ENCODE data around the gene ZNF287. TPM values are rescaled to one million over a fixed set of nuclear protein-coding genes. Genes with fewer than 3 reads are reported as not detected.
"Not testable (repeated sequence)": the region's sequence is repeated elsewhere in the genome, so short reads cannot be mapped to it uniquely, and the experiment has no call there.

Gene ZNF287
- 2.6 and 7.6 TPM in 2 replicates for total RNA-seq (2014; rRNA removed; shearing (Covaris generic))

GRCh38 chr17:16568541-16569357 lies at the start of gene ZNF287:
ZNF287 (minus strand) TSS chr17:16569204; CDS start chr17:16567731, 1,473 bp downstream.
- peak; percentile 97 for DNase-seq (ENCODE audit: low spot score)
- in situ Hi-C loops (cut with HindIII; ENCODE audit: low sequenced_read_pairs) = no loop called here

GRCh38 chr17:16617481-16618060 lies 48.6 kb upstream of the ZNF287 start:
- no peak for DNase-seq (ENCODE audit: low spot score)
- in situ Hi-C loops (cut with HindIII; ENCODE audit: low sequenced_read_pairs) = no loop called here

- DNase-seq (ENCODE audit: low spot score) = no peak
- in situ Hi-C loops (cut with HindIII; ENCODE audit: low sequenced_read_pairs) = no loop called here
These were observed 30.5 kb upstream of the ZNF287 start for GRCh38 chr17:16599537-16599936.

- in situ Hi-C loops (cut with HindIII; ENCODE audit: low sequenced_read_pairs) = no loop called here
These were observed 24.5 kb upstream of the ZNF287 start for GRCh38 chr17:16593356-16594102.

GRCh38 chr17:16589097-16589969 lies 20.3 kb upstream of the ZNF287 start:
- peak; percentile 89 for DNase-seq (ENCODE audit: low spot score)
- in situ Hi-C loops (cut with HindIII; ENCODE audit: low sequenced_read_pairs) = no loop called here

More at GRCh38 chr17:16593356-16594102, 24.5 kb upstream of the ZNF287 start:
- DNase-seq (ENCODE audit: low spot score) = no peak

- in situ Hi-C loops (cut with HindIII; ENCODE audit: low sequenced_read_pairs) = no loop called here
- no peak for DNase-seq (ENCODE audit: low spot score)
These were observed 16.8 kb upstream of the ZNF287 start for GRCh38 chr17:16585796-16586195.

- in situ Hi-C loops (cut with HindIII; ENCODE audit: low sequenced_read_pairs) = no loop called here
- DNase-seq (ENCODE audit: low spot score) = peak; percentile 90
These were observed 15.4 kb upstream of the ZNF287 start for GRCh38 chr17:16584273-16584995.

- in situ Hi-C loops (cut with HindIII; ENCODE audit: low sequenced_read_pairs) = no loop called here
- DNase-seq (ENCODE audit: low spot score) = no peak
These were observed 14.8 kb upstream of the ZNF287 start for GRCh38 chr17:16583781-16584180.

- in situ Hi-C loops (cut with HindIII; ENCODE audit: low sequenced_read_pairs) = no loop called here
- DNase-seq (ENCODE audit: low spot score) = no peak
These were observed 4.5 kb upstream of the ZNF287 start for GRCh38 chr17:16573466-16573865.

GRCh38 chr17:16569358-16569712 lies 331 bp upstream of the ZNF287 start:
- DNase-seq (ENCODE audit: low spot score) = no peak
- in situ Hi-C loops (cut with HindIII; ENCODE audit: low sequenced_read_pairs) = no loop called here

GRCh38 chr17:16552637-16553045 lies 16.4 kb downstream of the ZNF287 start:
- no peak for DNase-seq (ENCODE audit: low spot score)
- in situ Hi-C loops (cut with HindIII; ENCODE audit: low sequenced_read_pairs) = no loop called here

GRCh38 chr17:16551878-16552636 lies 16.9 kb downstream of the ZNF287 start:
- in situ Hi-C loops (cut with HindIII; ENCODE audit: low sequenced_read_pairs) = no loop called here
- no peak for DNase-seq (ENCODE audit: low spot score)

- in situ Hi-C loops (cut with HindIII; ENCODE audit: low sequenced_read_pairs) = no loop called here
These were observed 31.9 kb downstream of the ZNF287 start for GRCh38 chr17:16537130-16537458.

GRCh38 chr17:16534236-16534635 lies 34.8 kb downstream of the ZNF287 start:
- no peak for DNase-seq (ENCODE audit: low spot score)
- in situ Hi-C loops (cut with HindIII; ENCODE audit: low sequenced_read_pairs) = no loop called here

More at GRCh38 chr17:16537130-16537458, 31.9 kb downstream of the ZNF287 start:
- no peak for DNase-seq (ENCODE audit: low spot score)

- in situ Hi-C loops (cut with HindIII; ENCODE audit: low sequenced_read_pairs) = no loop called here
- no peak for DNase-seq (ENCODE audit: low spot score)
These were observed 39.1 kb downstream of the ZNF287 start for GRCh38 chr17:16529906-16530305.

GRCh38 chr17:16527298-16527697 lies 41.7 kb downstream of the ZNF287 start:
- no peak for DNase-seq (ENCODE audit: low spot score)
- in situ Hi-C loops (cut with HindIII; ENCODE audit: low sequenced_read_pairs) = no loop called here

GRCh38 chr17:16525556-16525955 lies 43.4 kb downstream of the ZNF287 start:
- DNase-seq (ENCODE audit: low spot score); in situ Hi-C loops (cut with HindIII; ENCODE audit: low sequenced_read_pairs): not testable (repeated sequence)
